Suprapubic skin (tissue), 3 donors: ENCODE measurements around the gene LSP1.

Experiments
- CTCF ChIP-seq, 2 donors: fragments of 200-600 bp in 1 of 2; fragments of 450-650 bp in 1 of 2; sonication (generic) in 1 of 2; IDR thresholded peaks; one replicate each; pipeline ENCODE4 v1.5.1; 2016 to 2019; ENCODE audit warnings: antibody characterized with exemption in 2 of 2, mild to moderate bottlenecking in 1 of 2, moderate library complexity in 1 of 2
- POLR2A ChIP-seq, 2 donors: fragments of 450-650 bp; IDR thresholded peaks; one replicate each; pipeline ENCODE4 v1.6.1; 2017; ENCODE audit warnings: antibody characterized with exemption in 2 of 2, mild to moderate bottlenecking in 2 of 2, moderate library complexity in 2 of 2

GRCh38 chr11:1927026-1927847 is 74.4 kb downstream of the LSP1 start:
- TF ChIP-seq CTCF (IDR thresholded peaks at IDR 0.05) (no peak), POLR2A (IDR thresholded peaks at IDR 0.05) (no peak)
